GM19467 (cell line): ENCODE data around the gene LNPEP.

ENCODE experiments used
- ATAC-seq: cut with Tn5 transposase; IDR thresholded peaks from one replicate; pipeline ENCODE4 v1.9.1; 2021; ENCODE audit warnings: mild to moderate bottlenecking, moderate library complexity; ENCODE audit not compliant: unreplicated experiment

LNPEP gene

DNA sequence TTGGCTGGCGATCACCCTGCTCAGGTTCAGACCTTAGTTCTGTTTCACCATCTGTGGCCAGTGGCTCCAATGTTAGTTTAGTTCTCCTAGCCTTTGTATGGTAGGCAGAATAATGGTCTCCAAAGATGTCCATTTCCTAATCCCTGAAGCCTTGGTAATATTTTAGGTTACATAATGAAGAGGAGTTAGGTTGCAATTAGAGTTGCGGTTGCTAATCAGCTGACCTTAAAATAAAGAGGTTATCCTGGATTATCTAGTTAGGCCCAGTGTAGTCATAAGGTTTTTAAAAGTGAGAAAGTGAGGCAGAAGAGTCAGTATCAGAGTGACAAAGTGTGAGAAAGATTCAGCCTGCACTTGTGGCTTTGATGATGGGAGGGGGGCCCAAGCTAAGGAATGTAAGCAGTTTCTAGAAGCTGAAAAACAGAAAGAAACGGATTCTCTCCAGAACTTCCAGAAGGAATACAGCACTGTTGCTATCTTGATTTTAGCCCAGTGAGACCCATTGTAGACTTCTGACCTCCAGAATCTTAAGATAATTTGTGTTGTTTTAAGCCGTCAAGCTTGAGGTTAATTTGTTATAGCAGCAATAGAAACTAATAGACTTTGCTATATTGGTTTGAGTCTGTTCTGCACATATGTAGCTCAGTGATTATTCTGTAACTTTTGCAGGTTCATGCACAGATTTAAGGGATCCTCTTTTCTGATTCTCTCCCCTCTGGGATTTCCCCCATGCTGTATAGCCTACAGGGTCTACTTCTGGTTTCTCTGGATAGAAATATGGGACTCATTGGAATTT lies 21.6 kb downstream of the LNPEP start:
- peak; percentile 38 for ATAC-seq

DNA sequence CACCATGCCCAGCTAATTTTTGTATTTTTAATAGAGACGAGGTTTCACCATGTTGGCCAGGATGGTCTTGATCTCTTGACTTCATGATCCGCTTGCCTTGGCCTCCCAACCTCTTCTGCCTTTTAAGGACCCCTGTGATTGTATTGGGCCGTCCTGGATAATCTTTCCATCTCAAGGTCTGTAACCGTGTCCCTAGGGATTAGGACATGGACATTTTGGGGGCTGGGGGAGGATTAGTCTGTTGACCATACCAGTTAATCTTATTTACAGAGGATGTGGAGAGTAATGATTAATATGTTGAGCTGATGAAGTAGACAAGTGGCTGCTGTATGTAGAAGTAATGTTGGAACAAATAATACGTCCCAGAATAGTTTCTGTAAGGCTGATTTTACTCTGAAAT lies 23.1 kb downstream of the LNPEP start:
- no peak for ATAC-seq

GRCh38 chr5:96961053-96961452 lies 25.2 kb downstream of the LNPEP start:
- ATAC-seq, result peak; percentile 49

- no peak for ATAC-seq
Observed at GRCh38 chr5:96962540-96962991, 26.7 kb downstream of the LNPEP start.

- ATAC-seq, result peak; percentile 44
Observed at GRCh38 chr5:96963267-96963666, 27.4 kb downstream of the LNPEP start.

GRCh38 chr5:96966801-96967200 lies 30.9 kb downstream of the LNPEP start:
- ATAC-seq, result no peak

GRCh38 chr5:96967400-96967799 lies 31.5 kb downstream of the LNPEP start:
- ATAC-seq, result no peak

GRCh38 chr5:96968074-96968473 lies 32.2 kb downstream of the LNPEP start:
- no peak for ATAC-seq

DNA sequence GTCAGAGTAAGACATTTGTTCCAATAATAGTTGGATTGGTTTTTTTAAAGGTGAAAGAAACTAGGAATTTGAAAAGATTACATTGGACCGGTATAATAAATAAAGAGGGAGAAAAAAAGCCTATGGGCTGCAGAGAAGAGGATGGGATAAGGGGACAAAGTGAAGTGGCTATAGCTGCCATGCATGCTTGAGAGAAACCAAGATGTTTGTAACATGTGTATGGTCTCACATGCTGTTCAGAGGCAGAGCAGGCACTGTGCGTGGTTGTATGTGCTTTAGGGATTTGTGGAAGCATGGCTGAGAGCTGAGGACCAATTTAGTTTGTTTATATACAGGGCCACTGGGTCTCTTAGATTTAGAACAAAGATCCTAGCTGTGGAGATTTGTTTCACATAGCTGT lies 32.7 kb downstream of the LNPEP start:
- ATAC-seq, result no peak

GRCh38 chr5:96969366-96969765 lies 33.5 kb downstream of the LNPEP start:
- ATAC-seq, result no peak

DNA sequence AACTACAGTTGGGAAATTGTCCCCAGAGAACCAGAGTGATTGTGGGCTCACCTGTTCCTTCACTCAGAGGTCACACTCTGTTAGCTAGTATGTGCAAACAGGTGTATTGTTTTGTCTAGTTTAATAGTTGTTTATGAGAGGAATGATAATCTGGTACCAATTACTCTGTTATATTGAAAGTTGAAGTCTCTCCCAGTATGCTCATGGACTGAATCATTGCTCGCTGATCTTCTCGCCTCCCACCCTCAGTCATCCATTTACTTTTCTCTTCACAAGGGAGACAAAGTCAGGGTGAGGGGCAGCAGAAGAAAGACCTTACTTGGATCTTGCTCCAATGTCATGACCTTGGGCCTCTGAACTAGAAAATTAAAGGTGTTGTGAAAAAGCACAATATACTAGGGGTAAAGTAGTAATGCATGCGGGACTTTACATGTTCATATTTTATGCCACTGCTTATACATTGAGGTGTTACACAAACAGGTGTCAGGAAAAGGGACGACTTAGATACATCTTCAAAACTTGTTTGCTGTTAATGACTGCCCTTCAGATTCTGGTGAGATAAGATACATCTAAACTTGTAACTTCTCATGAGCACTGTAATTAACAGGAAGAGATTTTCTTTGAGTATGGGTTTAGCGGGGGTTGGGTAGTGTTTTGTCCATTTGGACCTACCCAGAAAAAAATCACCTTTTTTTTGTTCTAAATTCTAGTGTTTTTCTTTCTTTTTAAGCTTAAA lies 36.9 kb downstream of the LNPEP start:
- ATAC-seq, result no peak

DNA sequence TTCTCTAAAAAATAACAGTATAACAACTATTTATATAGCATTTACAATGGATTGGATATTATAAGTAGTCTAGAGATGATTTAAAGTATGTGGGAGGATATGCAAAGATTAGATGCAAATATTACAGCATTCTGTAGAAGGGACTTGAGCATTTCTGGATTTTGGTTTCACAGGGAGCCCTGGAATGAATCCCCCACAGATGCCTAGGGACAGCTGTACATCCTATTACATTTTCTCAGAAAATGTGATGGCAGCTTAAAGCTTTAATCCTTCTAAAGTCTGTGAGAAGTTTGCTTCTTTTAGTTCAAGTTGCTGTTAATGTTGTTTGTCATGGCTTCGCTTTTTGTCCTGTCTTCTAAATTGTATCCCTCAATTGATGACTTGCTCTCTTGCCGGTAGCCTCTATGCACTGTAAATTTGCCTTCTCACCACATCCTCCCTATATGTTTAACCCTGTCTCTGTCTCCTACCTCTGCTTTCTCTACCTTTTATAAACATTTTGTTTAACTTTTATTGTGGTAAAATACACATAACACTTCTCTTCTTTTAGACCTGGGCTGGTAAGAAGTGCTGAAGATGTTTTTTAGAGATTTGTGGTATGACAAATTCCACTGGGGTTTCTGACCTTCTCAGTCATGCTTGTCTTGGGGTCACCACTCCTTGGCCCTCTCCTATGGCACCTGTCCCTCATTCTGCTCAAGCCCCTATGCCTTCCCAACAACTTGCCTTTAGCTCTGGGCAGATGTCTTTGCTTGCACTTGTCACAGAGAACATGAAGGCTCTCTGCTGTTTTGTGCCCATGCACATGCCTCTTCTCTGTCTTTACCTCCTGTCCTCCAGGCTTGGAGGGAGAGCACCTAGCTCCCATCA lies 37.9 kb downstream of the LNPEP start:
- no peak for ATAC-seq

DNA sequence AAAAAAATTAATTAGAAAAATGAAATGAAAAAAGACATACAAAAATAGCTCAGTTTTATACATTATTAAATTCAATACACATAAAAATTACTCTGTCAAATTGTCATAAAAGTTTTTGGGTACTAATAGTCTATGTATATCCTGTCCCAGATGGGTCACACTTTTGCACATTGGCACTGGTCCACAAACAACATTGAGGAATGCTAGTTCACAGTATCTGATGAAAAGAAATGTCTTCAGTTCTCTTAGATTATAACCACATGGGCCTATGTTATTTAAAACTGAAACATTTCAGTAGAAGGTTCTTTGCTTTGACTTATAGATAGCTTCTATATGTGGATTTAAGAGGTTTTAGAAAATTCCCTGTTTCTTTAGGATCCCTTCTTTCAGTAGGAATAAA lies 39.8 kb downstream of the LNPEP start:
- no peak for ATAC-seq

DNA sequence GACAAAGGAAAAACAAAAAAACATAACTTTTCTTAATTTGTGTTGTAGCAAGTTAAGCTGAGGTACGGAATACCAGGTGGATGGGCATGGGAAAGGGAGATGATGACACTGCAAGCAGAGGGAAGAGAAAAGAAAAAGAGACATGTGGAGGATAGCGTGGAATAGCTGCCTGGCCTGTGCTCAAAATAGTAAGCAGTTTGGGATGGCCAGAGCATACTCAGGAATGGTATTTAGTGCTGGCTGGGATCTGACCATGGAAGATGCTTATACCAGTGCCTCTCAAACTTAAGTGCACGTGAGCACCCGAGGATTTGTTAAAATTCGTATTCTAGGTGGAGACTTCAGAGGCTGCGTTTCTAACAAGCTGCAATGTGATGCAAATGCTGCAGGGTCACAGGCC lies 41.3 kb downstream of the LNPEP start:
- ATAC-seq, result no peak

GRCh38 chr5:96978812-96979449 lies 43.1 kb downstream of the LNPEP start:
- ATAC-seq, result no peak

GRCh38 chr5:96984506-96985192 lies 48.8 kb downstream of the LNPEP start:
- no peak for ATAC-seq

GRCh38 chr5:96986450-96986849 lies 50.6 kb downstream of the LNPEP start:
- ATAC-seq, result no peak

- no peak for ATAC-seq
Observed at GRCh38 chr5:96990102-96990501, 54.2 kb downstream of the LNPEP start.

DNA sequence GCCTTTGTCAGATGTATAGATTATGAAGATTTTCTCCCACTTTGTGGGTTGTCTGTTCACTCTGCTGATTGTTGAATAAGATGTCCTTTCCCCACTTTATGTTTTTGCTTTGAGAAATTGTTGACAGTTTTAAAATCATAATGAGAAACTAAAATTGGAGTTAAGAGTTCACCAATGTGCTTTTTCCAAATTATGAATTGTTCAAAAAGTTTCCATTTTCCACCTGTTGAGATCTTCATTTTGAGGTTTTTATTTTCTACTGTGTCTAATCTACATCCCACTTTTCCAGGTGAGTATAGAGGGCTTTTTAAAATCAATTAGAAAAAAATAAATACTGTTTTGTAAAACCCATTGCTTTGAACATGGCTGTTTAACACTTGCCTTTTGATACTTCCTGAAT lies 55.8 kb downstream of the LNPEP start:
- no peak for ATAC-seq

- ATAC-seq, result no peak
Observed at GRCh38 chr5:96993760-96994159, 57.9 kb downstream of the LNPEP start.
